H1 (cell line): ENCODE measurements around the gene PNCK. TPM values are rescaled to one million over a fixed set of nuclear protein-coding genes. Genes with fewer than 3 reads are reported as not detected.

Experiments
- CTCF ChIA-PET: fragments of 300-600 bp; sonication (Branson Sonifier 250); formaldehyde crosslinking; loops from one replicate; lab custom pipeline; 2021; ENCODE audit not compliant: partially characterized antibody; lab: Charles Lee
- POLR2A ChIA-PET: fragments of 300-600 bp; sonication (Branson Sonifier 250); formaldehyde crosslinking; loops from one replicate; lab custom pipeline; 2021; ENCODE audit warnings: inconsistent platforms; ENCODE audit not compliant: partially characterized antibody; lab: Charles Lee
- DNase-seq, 2 experiments: peaks; one replicate each; pipeline versions ENCODE4 v3.0.0 to v3.0.0-alpha.2; 2010 to 2022; ENCODE audit warnings: low spot score in 2 of 2, low read depth in 1 of 2, mixed read lengths in 1 of 2
- FAIRE-seq: peaks from 2 replicates; lab custom pipeline; 2011; peaks lifted over from hg19 to GRCh38; lab: Jason Lieb, UNC
- H2AFZ ChIP-seq: 2 replicates; pipeline ENCODE4 v1.8.1; 2012; ENCODE audit warnings: low read length, inconsistent platforms
- H2AK5ac ChIP-seq: 2 replicates; pipeline ENCODE4 v1.6.1; 2013; ENCODE audit warnings: low read depth, low read length
- H2BK120ac ChIP-seq: replicated peaks from 2 replicates; pipeline ENCODE3; 2013; ENCODE audit warnings: low read depth, low read length, inconsistent platforms
- H2BK12ac ChIP-seq: 2 replicates; pipeline ENCODE4 v1.6.1; 2013; ENCODE audit warnings: low read depth, low read length
- H2BK15ac ChIP-seq: 2 replicates; pipeline ENCODE4 v1.6.1; 2013; ENCODE audit warnings: low read length
- H2BK20ac ChIP-seq: 2 replicates; pipeline ENCODE4 v1.6.1; 2013; ENCODE audit warnings: low read length
- H2BK5ac ChIP-seq: 2 replicates; pipeline ENCODE4 v1.6.1; 2013; ENCODE audit warnings: low read depth, low read length
- H3K14ac ChIP-seq: 2 replicates; pipeline ENCODE4 v1.6.1; 2013; ENCODE audit warnings: inconsistent platforms; ENCODE audit not compliant: insufficient read length
- H3K18ac ChIP-seq: 2 replicates; pipeline ENCODE4 v1.6.1; 2013; ENCODE audit warnings: low read length; ENCODE audit errors: extremely low read depth
- H3K23ac ChIP-seq: 2 replicates; pipeline ENCODE4 v1.6.1; 2013; ENCODE audit warnings: inconsistent platforms; ENCODE audit not compliant: insufficient read length
- H3K23me2 ChIP-seq: 2 replicates; pipeline ENCODE4 v1.6.1; 2013; ENCODE audit warnings: low read depth, low read length
- H3K27ac ChIP-seq: 2 replicates; pipeline ENCODE4 v1.6.1; 2011; ENCODE audit warnings: low read depth, low read length, inconsistent platforms
- H3K27me3 ChIP-seq, 4 experiments: replicated peaks in 1 of 4; 1 replicate in 1 of 4; 2 replicates in 3 of 4; pipeline versions ENCODE4 v1.6.1 to v1.8.1; 2011 to 2013; ENCODE audit warnings: low read length in 3 of 4, mild to moderate bottlenecking in 3 of 4, inconsistent platforms in 2 of 4, mixed read lengths in 2 of 4, moderate library complexity in 1 of 4; ENCODE audit not compliant: control insufficient read depth in 3 of 4, insufficient read depth in 3 of 4; ENCODE audit errors: extremely low read depth in 1 of 4
- H3K36me3 ChIP-seq, 4 experiments: 2 replicates each; pipeline versions ENCODE4 v1.6.1 to v1.8.1; 2011 to 2013; ENCODE audit warnings: mild to moderate bottlenecking in 4 of 4, low read length in 3 of 4, moderate library complexity in 2 of 4, control low read depth in 1 of 4, inconsistent platforms in 1 of 4; ENCODE audit not compliant: insufficient read depth in 4 of 4, control insufficient read depth in 2 of 4
- H3K4ac ChIP-seq: replicated peaks from 2 replicates; pipeline ENCODE3; 2013; ENCODE audit warnings: low read length, low read depth, mixed read lengths, inconsistent platforms; ENCODE audit not compliant: insufficient read length
- H3K4me1 ChIP-seq, 4 experiments: replicated peaks in 1 of 4; 1 replicate in 1 of 4; 2 replicates in 3 of 4; pipeline versions ENCODE4 v1.6.1 to v1.8.1; 2011 to 2013; ENCODE audit warnings: low read length in 3 of 4, inconsistent platforms in 2 of 4, mixed read lengths in 1 of 4; ENCODE audit not compliant: insufficient read depth in 4 of 4, control insufficient read depth in 3 of 4
- H3K4me2 ChIP-seq, 2 experiments: 2 replicates each; pipeline versions ENCODE4 v1.6.1 to v1.8.1; 2011 to 2013; ENCODE audit warnings: low read depth in 2 of 2, low read length in 2 of 2, control low read depth in 1 of 2, inconsistent platforms in 1 of 2, mild to moderate bottlenecking in 1 of 2; ENCODE audit not compliant: insufficient read depth in 1 of 2
- H3K4me3 ChIP-seq, 4 experiments: fragments of 200-600, 300-600 bp in 1 of 4; sonication (generic), shearing (Covaris generic), sonication (Bioruptor Twin) in 1 of 4; 2 replicates each; pipeline versions ENCODE4 v1.5.1 to v1.8.1; 2011 to 2016; ENCODE audit warnings: low read length in 4 of 4, low read depth in 3 of 4, control low read depth in 2 of 4, inconsistent platforms in 2 of 4, mild to moderate bottlenecking in 2 of 4, mixed read lengths in 1 of 4, moderate library complexity in 1 of 4; ENCODE audit not compliant: insufficient read depth in 2 of 4; ENCODE audit errors: extremely low read depth in 1 of 4
- H3K56ac ChIP-seq: replicated peaks from 2 replicates; pipeline ENCODE3; 2013; ENCODE audit warnings: low read depth, mild to moderate bottlenecking, mixed read lengths, low read length, inconsistent platforms; ENCODE audit not compliant: insufficient read length
- H3K79me1 ChIP-seq: 2 replicates; pipeline ENCODE4 v1.6.1; 2013; ENCODE audit warnings: low read depth, low read length, control low read depth
- H3K79me2 ChIP-seq, 2 experiments: 2 replicates each; pipeline versions ENCODE4 v1.6.1 to v1.8.1; 2012 to 2013; ENCODE audit warnings: low read length in 2 of 2, mild to moderate bottlenecking in 2 of 2, inconsistent platforms in 1 of 2; ENCODE audit not compliant: insufficient read depth in 2 of 2, control insufficient read depth in 1 of 2
- H3K9ac ChIP-seq, 4 experiments: replicated peaks in 1 of 4; 1 replicate in 1 of 4; 2 replicates in 3 of 4; pipeline versions ENCODE4 v1.6.1 to v1.8.1; 2011 to 2013; ENCODE audit warnings: low read depth in 3 of 4, low read length in 3 of 4, control low read depth in 2 of 4, mild to moderate bottlenecking in 2 of 4, moderate library complexity in 2 of 4, inconsistent platforms in 1 of 4; ENCODE audit errors: extremely low read depth in 1 of 4
- H3K9me3 ChIP-seq, 2 experiments: 2 replicates each; pipeline versions ENCODE4 v1.6.1 to v1.8.1; 2012 to 2013; ENCODE audit warnings: mild to moderate bottlenecking in 2 of 2, moderate library complexity in 2 of 2, control low read depth in 1 of 2, inconsistent platforms in 1 of 2, low read depth in 1 of 2, low read length in 1 of 2, mixed read lengths in 1 of 2; ENCODE audit not compliant: insufficient read depth in 2 of 2
- H4K20me1 ChIP-seq, 2 experiments: replicated peaks in 1 of 2; 2 replicates each; pipeline versions ENCODE3 to v1.8.1; 2011 to 2013; ENCODE audit warnings: inconsistent platforms in 2 of 2, low read length in 2 of 2, mild to moderate bottlenecking in 1 of 2; ENCODE audit not compliant: insufficient read depth in 2 of 2, control insufficient read depth in 1 of 2
- H4K5ac ChIP-seq: 2 replicates; pipeline ENCODE4 v1.6.1; 2013; ENCODE audit warnings: low read length, low read depth, mixed read lengths, inconsistent platforms; ENCODE audit not compliant: insufficient read length
- H4K8ac ChIP-seq: 2 replicates; pipeline ENCODE4 v1.8.0; 2013; ENCODE audit warnings: mild to moderate bottlenecking, moderate library complexity, low read length, inconsistent platforms; ENCODE audit not compliant: insufficient read depth; ENCODE audit errors: extremely low read depth
- H4K91ac ChIP-seq: replicated peaks from 2 replicates; pipeline ENCODE3; 2013; ENCODE audit warnings: low read length, mixed read lengths, inconsistent platforms; ENCODE audit not compliant: insufficient read length
- KDM1A ChIP-seq: fragments of 200-600, 300-600 bp; sonication (generic); IDR thresholded peaks from 2 replicates; pipeline ENCODE4 v1.7.1; 2016; ENCODE audit warnings: mild to moderate bottlenecking, low read length, borderline replicate concordance
- NRF1 ChIP-seq: IDR thresholded peaks from 2 replicates; pipeline ENCODE4 v1.6.1; 2011; ENCODE audit warnings: mild to moderate bottlenecking, low read depth, low read length, improper control_type of control experiment
- RNF2 ChIP-seq: fragments of 200-900, 300-1000 bp; sonication (generic); IDR thresholded peaks from 2 replicates; pipeline ENCODE4 v1.7.1; 2016; ENCODE audit warnings: borderline replicate concordance, low read depth, mild to moderate bottlenecking, antibody characterized with exemption, low read length; ENCODE audit not compliant: poor library complexity, severe bottlenecking; ENCODE audit errors: missing control alignments
- SIRT6 ChIP-seq: IDR thresholded peaks from one replicate; pipeline ENCODE4 v1.7.1; 2012; ENCODE audit warnings: low read length, inconsistent platforms
- TCF12 ChIP-seq: IDR thresholded peaks from 2 replicates; pipeline ENCODE4 v1.6.1; 2011; ENCODE audit warnings: low read depth, mild to moderate bottlenecking, low read length
- WGBS, 2 experiments: shearing (Covaris generic) in 1 of 2; methylation state at CpG; one replicate each; pipeline versions ENCODE4 v1.1.6 to v1.1.7; 2013 to 2015; ENCODE audit warnings: low lambda C conversion rate in 2 of 2, mixed read lengths in 2 of 2, inconsistent platforms in 1 of 2, low coverage in 1 of 2, missing lambda C conversion rate in 1 of 2; ENCODE audit not compliant: insufficient replicate concordance in 2 of 2, insufficient coverage in 1 of 2, insufficient read length in 1 of 2; ENCODE audit errors: extremely low coverage in 1 of 2, missing lambda C conversion rate in 1 of 2; 5-methylcytosine and 5-hydroxymethylcytosine counted together
- long read RNA-seq, 2 experiments: library from RNA in 1 of 2; library from capped mRNA in 1 of 2; stranded (forward); transcript quantifications; one replicate each; pipeline ENCODE4 v2.0.0, GENCODE V29; 2021; ENCODE audit warnings: inconsistent platforms in 1 of 2
- polyA minus RNA-seq, 3 experiments: library from RNA; depleted of rRNA, polyadenylated mRNA; stranded (reverse); fragments of >200 nt; gene quantifications; 1 replicate in 2 of 3; 2 replicates in 1 of 3; pipeline ENCODE4 v1.2.3, GENCODE V29; 2011
- polyA plus RNA-seq, 7 experiments: library from polyadenylated mRNA; depleted of rRNA in 3 of 7; stranded (reverse) in 5 of 7; unstranded in 2 of 7; fragments of >200 nt in 5 of 7; fragments of 200-250 nt in 2 of 7; gene quantifications; 1 replicate in 5 of 7; 2 replicates in 1 of 7; 4 replicates in 1 of 7; pipeline versions ENCODE4 v1.2.1 to v1.2.3, GENCODE V29; 2011 to 2013; ENCODE audit warnings: missing spikeins in 2 of 7, mixed read lengths in 2 of 7
- total RNA-seq: library from RNA; stranded (reverse); fragmentation: NEBNext Ultra II Directional; extraction: Animal tissue kit (Norgen Biotek cat#: 25700); gene quantifications from 2 replicates; pipeline ENCODE4 v1.2.1, GENCODE V29; 2021

Gene PNCK
- total RNA-seq (4.3 and 6.2 TPM in 2 replicates), polyA plus RNA-seq (2011; rRNA removed) (6.3 and 13.9 TPM in 2 replicates), polyA minus RNA-seq (2011; rRNA and poly(A)+ RNA removed) (4.0 and 5.4 TPM in 2 replicates)
- 12.3 TPM for polyA plus RNA-seq (2011; cell fraction: cytosol; rRNA removed)
- polyA plus RNA-seq (2011; cell fraction: nucleus; rRNA removed) = 54.8 TPM
- polyA plus RNA-seq (2012, experiment 1 of 2) = 3.0 to 5.7 TPM (median 5.2 TPM) in 4 replicates
- polyA plus RNA-seq (2012, experiment 2 of 2) = 3.0 TPM
- polyA plus RNA-seq (2013, experiment 1 of 2) = 2.3 TPM
- polyA plus RNA-seq (2013, experiment 2 of 2) = 1.7 TPM
- polyA minus RNA-seq (2011; cell fraction: cytosol; rRNA and poly(A)+ RNA removed) = 9.1 TPM
- polyA minus RNA-seq (2011; cell fraction: nucleus; rRNA and poly(A)+ RNA removed) = 10.0 TPM
- long read RNA-seq, experiment 1, partial matches to known transcripts = 3 of 4 reads
- long read RNA-seq, experiment 1, other reads (novel, unspliced or antisense) = 1 of 4 reads
- long read RNA-seq, experiment 2, partial matches to known transcripts = 2 of 8 reads
- long read RNA-seq, experiment 2, other reads (novel, unspliced or antisense) = 5 of 8 reads

GRCh38 chrX:153673428-153674218 is at the start of gene PNCK:
Gene PNCK (minus strand): TSS chrX:153673813. CDS start chrX:153673076, 737 bp downstream.
- POLR2A ChIA-PET = interaction anchor here (0.6 to 1.6 kb wide), 2 partner anchors 13 to 464 kb away, joined by 3 to 7 read pairs; partner anchors contain the start of gene SLC6A8
- peak within 1 kb of the TSS in 3 of 4 experiments; percentile 14 to 45 (median 17); a peak in 5 of 8 replicates for H3K4me3 ChIP-seq
- no peaks in the 10 kb centered on the region for H3K79me2 ChIP-seq
- H3K79me1 ChIP-seq = no peaks in the 10 kb centered on the region
- DNase-seq (no peak), FAIRE-seq (no peak)
- peak within 1 kb of the TSS; percentile 68; the same call in 1 of the 2 replicates for H4K8ac ChIP-seq
- TF ChIP-seq TCF12 (no peak), KDM1A (peak; percentile 82; the same call in 1 of the 2 replicates), RNF2 (no peak), SIRT6 (no peak), NRF1 (no peak)
- no peak within 1 kb of the TSS for H3K9ac ChIP-seq
- H4K91ac ChIP-seq = peak within 1 kb of the TSS; percentile 74
- CTCF ChIA-PET = interaction anchor here (0.8 to 2.1 kb wide), 4 partner anchors 10 to 108 kb away, joined by 3 to 10 read pairs (median 3); no protein-coding TSS in a partner anchor
- H4K20me1 ChIP-seq = no peaks in the 10 kb centered on the region
- H2BK5ac ChIP-seq = no peak within 1 kb of the TSS
- H2BK12ac ChIP-seq = no peak within 1 kb of the TSS
- H3K4me1 ChIP-seq = peaks cover 0 to 8% (median 2%) of the 10 kb centered on the region in 4 experiments; a peak in 4 of 7 replicates
- H2AFZ ChIP-seq = no peak within 1 kb of the TSS
- H3K14ac ChIP-seq = no peak within 1 kb of the TSS
- H3K56ac ChIP-seq = no peak within 1 kb of the TSS
- H3K36me3 ChIP-seq = no peaks in the 10 kb centered on the region
- H2AK5ac ChIP-seq = no peak within 1 kb of the TSS
- H4K5ac ChIP-seq = no peak within 1 kb of the TSS
- no peak within 1 kb of the TSS for H3K4ac ChIP-seq
- no peak within 1 kb of the TSS for H2BK120ac ChIP-seq
- no peak within 1 kb of the TSS for H2BK15ac ChIP-seq
- H3K27ac ChIP-seq = no peak within 1 kb of the TSS
- no peaks in the 10 kb centered on the region; the same call in 1 of the 2 replicates for H3K23me2 ChIP-seq
- H3K27me3 ChIP-seq = peaks cover 0 to 2% (median under 1%) of the 10 kb centered on the region in 4 experiments; a peak in 2 of 7 replicates
- H3K23ac ChIP-seq = no peak within 1 kb of the TSS
- H3K9me3 ChIP-seq = no peaks in the 10 kb centered on the region
- WGBS, 2 experiments = 29% methylated on average over 11 of the region's 98 CpGs; no CpG with 5 or more reads in 1 of the 2 experiments
- peak within 1 kb of the TSS; percentile 33 to 54; a peak in 3 of 4 replicates for H3K4me2 ChIP-seq
- H2BK20ac ChIP-seq = no peak within 1 kb of the TSS; the same call in 1 of the 2 replicates
- no peak within 1 kb of the TSS; the same call in 1 of the 2 replicates for H3K18ac ChIP-seq
